ENCODE data around the gene DLGAP4. TPM values are rescaled to one million over a fixed set of nuclear protein-coding genes. Genes with fewer than 3 reads are reported as not detected.

The DLGAP4 gene
- polyA plus RNA-seq, 1 experiment: 34.9 TPM

DNA sequence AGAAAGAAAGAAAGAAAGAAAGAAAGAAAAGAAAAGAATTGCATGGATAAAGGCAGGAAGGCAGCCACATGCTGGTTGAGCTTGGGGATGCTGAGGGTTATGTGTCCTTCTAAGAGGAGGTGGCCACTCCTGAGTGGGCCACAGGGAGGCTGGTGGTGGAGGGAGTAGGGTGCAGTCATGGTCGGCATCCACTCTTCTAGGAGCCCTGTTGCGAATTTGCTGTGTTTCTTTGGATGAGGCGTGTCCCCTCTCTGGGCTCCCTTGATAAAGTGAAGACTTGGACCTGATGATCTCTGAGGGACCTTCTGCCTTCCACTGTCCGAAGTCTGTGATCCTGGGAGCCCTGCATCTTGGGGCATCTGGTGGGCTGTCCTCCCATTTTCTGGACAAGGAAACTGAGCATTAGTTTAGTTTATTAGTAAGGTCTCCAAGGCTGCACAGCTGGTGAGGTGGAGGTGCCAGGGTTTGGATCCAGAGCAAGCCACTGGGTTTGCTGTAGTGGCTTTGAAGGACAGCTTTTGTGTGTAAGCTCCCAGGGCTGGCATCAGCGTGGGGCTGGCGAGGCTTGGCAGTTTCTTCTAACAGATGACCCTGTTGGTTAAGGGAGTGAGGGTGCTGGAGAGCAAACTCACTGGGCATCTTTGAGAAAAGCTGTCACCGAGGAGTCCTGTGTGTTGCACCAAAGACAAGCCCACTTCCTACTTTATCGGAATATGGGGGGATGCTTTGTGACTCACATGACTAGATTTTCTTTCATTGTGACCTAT lies 4.3 kb downstream of the DLGAP4 start:
- Histone ChIP-seq H3K4me3 (ENCODE audit: low read depth, low read length) (no peak overlapping the region), H3K36me3 (ENCODE audit: control insufficient read depth, insufficient read depth, low read length) (no peaks in the 10 kb centered on the region), H3K27me3 (ENCODE audit: control insufficient read depth, insufficient read depth, low read length) (peaks cover 45% of the 10 kb centered on the region)
- POLR2A ChIA-PET: no interaction called here
- CTCF ChIA-PET: no interaction called here
- no peak for DNase-seq (ENCODE audit: low read depth)
- TF ChIP-seq, protein P1, sequence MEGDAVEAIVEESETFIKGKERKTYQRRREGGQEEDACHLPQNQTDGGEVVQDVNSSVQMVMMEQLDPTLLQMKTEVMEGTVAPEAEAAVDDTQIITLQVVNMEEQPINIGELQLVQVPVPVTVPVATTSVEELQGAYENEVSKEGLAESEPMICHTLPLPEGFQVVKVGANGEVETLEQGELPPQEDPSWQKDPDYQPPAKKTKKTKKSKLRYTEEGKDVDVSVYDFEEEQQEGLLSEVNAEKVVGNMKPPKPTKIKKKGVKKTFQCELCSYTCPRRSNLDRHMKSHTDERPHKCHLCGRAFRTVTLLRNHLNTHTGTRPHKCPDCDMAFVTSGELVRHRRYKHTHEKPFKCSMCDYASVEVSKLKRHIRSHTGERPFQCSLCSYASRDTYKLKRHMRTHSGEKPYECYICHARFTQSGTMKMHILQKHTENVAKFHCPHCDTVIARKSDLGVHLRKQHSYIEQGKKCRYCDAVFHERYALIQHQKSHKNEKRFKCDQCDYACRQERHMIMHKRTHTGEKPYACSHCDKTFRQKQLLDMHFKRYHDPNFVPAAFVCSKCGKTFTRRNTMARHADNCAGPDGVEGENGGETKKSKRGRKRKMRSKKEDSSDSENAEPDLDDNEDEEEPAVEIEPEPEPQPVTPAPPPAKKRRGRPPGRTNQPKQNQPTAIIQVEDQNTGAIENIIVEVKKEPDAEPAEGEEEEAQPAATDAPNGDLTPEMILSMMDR (IDR thresholded peaks at IDR 0.05; ENCODE audit: insufficient read depth, low read depth, low read length): no peak

DNA sequence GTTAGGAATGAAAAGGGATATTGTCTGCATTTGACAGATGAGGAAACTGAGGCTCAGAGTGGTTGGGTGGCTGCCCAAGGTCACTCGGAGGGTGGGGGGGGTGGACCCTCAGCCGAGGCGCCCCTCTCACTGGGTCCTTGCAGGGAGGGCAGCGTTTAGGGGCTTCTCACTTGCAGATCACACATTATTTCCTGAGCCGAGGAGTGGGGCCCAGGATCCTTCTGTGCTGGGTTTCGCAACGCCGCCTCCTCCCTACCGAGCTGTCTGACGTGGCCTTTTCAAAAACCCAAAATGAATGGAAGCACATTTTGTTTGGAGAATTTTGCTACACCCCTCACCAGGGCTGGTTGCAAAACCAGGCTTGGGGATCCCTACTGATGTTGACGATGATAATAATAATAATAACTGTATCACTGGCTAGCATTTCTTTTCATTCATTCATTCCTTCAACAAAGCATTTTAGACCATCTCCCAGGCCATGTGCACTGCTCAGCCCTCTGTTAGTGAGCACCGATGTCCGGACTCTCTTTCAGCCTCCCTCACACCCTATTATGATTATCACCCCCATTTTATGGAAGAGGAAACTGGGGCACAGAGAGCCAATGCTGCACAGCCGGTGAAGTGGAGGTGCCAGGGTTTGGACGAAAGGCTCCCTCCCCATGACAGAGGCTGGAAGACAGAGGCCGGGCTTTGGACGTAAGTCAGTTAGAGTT lies 5.2 kb downstream of the DLGAP4 start:
- POLR2A ChIA-PET: no interaction called here
- H3K36me3 ChIP-seq (ENCODE audit: control insufficient read depth, insufficient read depth, low read length): no peaks in the 10 kb centered on the region
- DNase-seq (ENCODE audit: low read depth): no peak
- peaks cover 40% of the 10 kb centered on the region for H3K27me3 ChIP-seq (ENCODE audit: control insufficient read depth, insufficient read depth, low read length)
- CTCF ChIA-PET: no interaction called here
- TF ChIP-seq, protein P1 (IDR thresholded peaks at IDR 0.05; ENCODE audit: insufficient read depth, low read depth, low read length): no peak
- H3K4me3 ChIP-seq (ENCODE audit: low read depth, low read length): no peak overlapping the region

DNA sequence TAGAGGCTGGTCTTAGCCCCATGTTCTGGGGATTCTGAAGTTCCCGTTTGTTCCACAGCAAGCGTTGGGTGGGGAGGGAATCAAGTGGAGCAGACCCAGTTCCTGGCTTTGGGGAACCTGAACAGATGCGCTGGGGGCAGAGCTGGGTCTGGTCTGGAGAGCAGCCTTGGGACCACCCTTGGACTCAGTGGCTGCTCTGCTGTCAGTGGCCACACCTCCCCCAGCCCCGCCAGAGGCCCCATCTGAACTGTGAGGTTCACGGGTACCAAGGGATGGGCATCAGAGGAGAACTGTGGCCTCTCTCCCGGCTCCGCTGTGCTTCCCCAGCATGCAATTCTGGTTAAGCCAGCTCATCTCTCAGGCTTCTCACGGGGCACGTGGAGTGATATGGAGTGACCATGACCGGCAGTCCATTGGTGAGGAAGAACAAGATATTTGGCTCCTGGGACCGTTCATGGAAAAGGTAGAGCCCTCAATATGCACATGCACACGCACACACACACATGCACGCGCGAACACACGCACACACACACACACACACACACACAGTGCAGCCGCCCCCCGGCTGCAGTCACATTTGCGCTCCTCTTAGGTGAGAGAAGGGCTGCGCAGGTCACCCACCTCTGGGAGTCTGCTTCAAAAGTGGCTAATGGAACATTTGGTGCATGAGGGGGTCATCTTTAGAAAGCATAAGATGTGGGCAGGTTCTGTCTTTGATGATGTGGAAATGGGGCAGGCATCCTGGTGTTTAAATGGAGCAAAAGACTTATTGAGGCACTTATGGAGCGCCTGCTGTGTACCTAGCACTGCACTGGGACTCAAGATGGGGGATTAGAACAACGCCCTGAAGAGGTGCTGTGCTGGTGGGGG lies 6.0 kb downstream of the DLGAP4 start:
- TF ChIP-seq, protein P1 (IDR thresholded peaks at IDR 0.05; ENCODE audit: insufficient read depth, low read depth, low read length): no peak
- POLR2A ChIA-PET: no interaction called here
- no peak for DNase-seq (ENCODE audit: low read depth)
- peaks cover 33% of the 10 kb centered on the region for H3K27me3 ChIP-seq (ENCODE audit: control insufficient read depth, insufficient read depth, low read length)
- CTCF ChIA-PET: no interaction called here
- H3K4me3 ChIP-seq (ENCODE audit: low read depth, low read length): no peak overlapping the region
- no peaks in the 10 kb centered on the region for H3K36me3 ChIP-seq (ENCODE audit: control insufficient read depth, insufficient read depth, low read length)

DNA sequence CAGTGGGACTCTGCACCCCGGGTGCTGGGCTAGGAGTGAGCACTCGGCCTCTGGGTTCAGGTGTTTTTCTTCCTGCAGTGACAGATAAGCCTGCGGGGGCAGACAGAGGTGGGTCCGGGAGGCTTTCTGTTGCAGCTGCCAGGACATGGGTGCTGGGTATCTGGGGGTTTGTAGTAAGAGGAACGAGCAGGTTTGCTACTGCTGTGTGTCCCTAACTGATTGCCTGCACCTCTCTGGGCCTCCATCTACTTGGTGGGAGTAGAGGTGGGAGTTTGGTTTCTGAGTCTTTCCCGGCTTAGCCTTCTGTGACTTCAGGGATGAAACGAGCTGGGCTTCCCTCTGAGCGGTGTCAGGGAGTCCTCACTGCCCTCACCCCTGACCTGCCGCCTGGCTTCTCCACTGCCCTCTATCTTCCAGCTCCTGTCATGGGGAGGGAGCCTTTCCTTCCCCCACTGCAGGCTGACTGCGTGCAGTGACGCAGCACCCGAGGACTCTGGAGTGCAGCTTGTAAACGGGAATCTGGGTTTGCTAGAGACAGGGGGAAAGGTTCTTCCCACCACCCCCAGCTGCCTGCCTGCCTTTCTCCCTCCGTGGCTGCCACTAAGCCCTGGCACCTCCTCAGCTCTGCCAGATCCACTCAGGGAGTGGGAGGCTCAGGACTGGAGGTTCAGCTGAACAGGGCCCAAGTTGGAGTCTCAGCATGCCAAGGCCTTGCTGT lies 6.7 kb downstream of the DLGAP4 start:
- no peak for DNase-seq (ENCODE audit: low read depth)
- ChIA-PET POLR2A (no interaction called here), CTCF (interaction anchor here (1.2 kb wide), 1 partner anchor 39 kb away, joined by 3 read pairs; no protein-coding TSS in a partner anchor)
- Histone ChIP-seq H3K27me3 (ENCODE audit: control insufficient read depth, insufficient read depth, low read length) (peaks cover 25% of the 10 kb centered on the region), H3K36me3 (ENCODE audit: control insufficient read depth, insufficient read depth, low read length) (no peaks in the 10 kb centered on the region), H3K4me3 (ENCODE audit: low read depth, low read length) (no peak overlapping the region)
- TF ChIP-seq, protein P1 (IDR thresholded peaks at IDR 0.05; ENCODE audit: insufficient read depth, low read depth, low read length): no peak
